Hepatocyte (in vitro differentiated cells): Measurements from ENCODE around the gene POLR2E. TPM values are rescaled to one million over a fixed set of nuclear protein-coding genes. Genes with fewer than 3 reads are reported as not detected.
"Not testable (repeated sequence)": the region's sequence is repeated elsewhere in the genome, so short reads cannot be mapped to it uniquely, and the experiment has no call there.

Experiments used
- DNase-seq: peaks from one replicate; pipeline ENCODE4 v3.0.0-alpha.2; 2016; ENCODE audit warnings: low spot score
- H2AFZ ChIP-seq: fragments of 200-600 bp; sonication (generic); 2 replicates; pipeline ENCODE4 v1.6.0; 2016; ENCODE audit warnings: antibody characterized with exemption, mild to moderate bottlenecking
- H3K27ac ChIP-seq: fragments of 200-600 bp; sonication (generic); 2 replicates; pipeline ENCODE4 v1.5.1; 2016; ENCODE audit warnings: mild to moderate bottlenecking
- H3K27me3 ChIP-seq: fragments of 200-600 bp; sonication (generic); 2 replicates; pipeline ENCODE4 v1.6.1; 2016
- H3K36me3 ChIP-seq: fragments of 200-600 bp; sonication (generic); replicated peaks from 2 replicates; pipeline ENCODE4 v1.5.1; 2016; ENCODE audit warnings: low read depth; ENCODE audit not compliant: insufficient read depth
- H3K4me1 ChIP-seq: fragments of 200-600 bp; sonication (generic); 2 replicates; pipeline ENCODE4 v1.5.1; 2016; ENCODE audit warnings: mild to moderate bottlenecking, moderate library complexity; ENCODE audit not compliant: insufficient read depth
- H3K4me2 ChIP-seq: fragments of 200-600 bp; sonication (generic); 2 replicates; pipeline ENCODE4 v1.6.0; 2016
- H3K4me3 ChIP-seq: fragments of 200-600 bp; sonication (generic); 2 replicates; pipeline ENCODE4 v1.5.1; 2016; ENCODE audit warnings: mild to moderate bottlenecking
- H3K79me2 ChIP-seq: fragments of 200-600 bp; sonication (generic); 2 replicates; pipeline ENCODE4 v1.6.0; 2017; ENCODE audit warnings: mild to moderate bottlenecking
- H3K9me2 ChIP-seq: fragments of 200-600 bp; sonication (generic); replicated peaks from 2 replicates; pipeline ENCODE4 v1.6.0; 2017; ENCODE audit warnings: mild to moderate bottlenecking; ENCODE audit not compliant: insufficient read depth
- H3K9me3 ChIP-seq: fragments of 200-600 bp; sonication (generic); 2 replicates; pipeline ENCODE4 v1.5.1; 2016; ENCODE audit warnings: low read depth, mild to moderate bottlenecking
- H4K20me1 ChIP-seq: fragments of 200-600 bp; sonication (generic); 2 replicates; pipeline ENCODE4 v1.6.0; 2016; ENCODE audit warnings: mild to moderate bottlenecking; ENCODE audit not compliant: insufficient read depth, poor library complexity, severe bottlenecking
- EZH2 ChIP-seq: fragments of 200-600 bp; sonication (generic); IDR thresholded peaks from 2 replicates; pipeline ENCODE4 v1.6.1; 2016; ENCODE audit warnings: antibody characterized with exemption, mild to moderate bottlenecking, borderline replicate concordance
- EZH2phosphoT487 ChIP-seq: fragments of 200-600 bp; sonication (generic); IDR thresholded peaks from one replicate; pipeline ENCODE4 v1.6.1; 2018; ENCODE audit warnings: antibody characterized with exemption, mild to moderate bottlenecking, low read depth, moderate library complexity; ENCODE audit not compliant: unreplicated experiment, severe bottlenecking
- WGBS: methylation state at CpG from one replicate; pipeline ENCODE4 v1.1.6; 2016; ENCODE audit warnings: low lambda C conversion rate; ENCODE audit errors: missing lambda C conversion rate; 5-methylcytosine and 5-hydroxymethylcytosine counted together
- polyA plus RNA-seq: library from polyadenylated mRNA; unstranded; fragments of >200 nt; fragmentation: Nextera tagmentation; extraction: Ambion mirVana; gene quantifications from 2 replicates; pipeline ENCODE4 v1.2.1, GENCODE V29; 2016
- total RNA-seq: library from RNA; depleted of rRNA; stranded (reverse); fragments of >200 nt; gene quantifications from 2 replicates; pipeline ENCODE4 v1.2.3, GENCODE V29; 2014
- TF ChIP-seq, protein P1 (sequence below): fragments of 200-600 bp; sonication (generic); IDR thresholded peaks from 2 replicates; pipeline ENCODE4 v1.5.1; 2016; ENCODE audit warnings: antibody characterized with exemption, mild to moderate bottlenecking; ENCODE audit not compliant: poor library complexity

Gene POLR2E
- total and polyA plus RNA-seq, 2 experiments from 2014 or later: 126 to 328 TPM

DNA sequence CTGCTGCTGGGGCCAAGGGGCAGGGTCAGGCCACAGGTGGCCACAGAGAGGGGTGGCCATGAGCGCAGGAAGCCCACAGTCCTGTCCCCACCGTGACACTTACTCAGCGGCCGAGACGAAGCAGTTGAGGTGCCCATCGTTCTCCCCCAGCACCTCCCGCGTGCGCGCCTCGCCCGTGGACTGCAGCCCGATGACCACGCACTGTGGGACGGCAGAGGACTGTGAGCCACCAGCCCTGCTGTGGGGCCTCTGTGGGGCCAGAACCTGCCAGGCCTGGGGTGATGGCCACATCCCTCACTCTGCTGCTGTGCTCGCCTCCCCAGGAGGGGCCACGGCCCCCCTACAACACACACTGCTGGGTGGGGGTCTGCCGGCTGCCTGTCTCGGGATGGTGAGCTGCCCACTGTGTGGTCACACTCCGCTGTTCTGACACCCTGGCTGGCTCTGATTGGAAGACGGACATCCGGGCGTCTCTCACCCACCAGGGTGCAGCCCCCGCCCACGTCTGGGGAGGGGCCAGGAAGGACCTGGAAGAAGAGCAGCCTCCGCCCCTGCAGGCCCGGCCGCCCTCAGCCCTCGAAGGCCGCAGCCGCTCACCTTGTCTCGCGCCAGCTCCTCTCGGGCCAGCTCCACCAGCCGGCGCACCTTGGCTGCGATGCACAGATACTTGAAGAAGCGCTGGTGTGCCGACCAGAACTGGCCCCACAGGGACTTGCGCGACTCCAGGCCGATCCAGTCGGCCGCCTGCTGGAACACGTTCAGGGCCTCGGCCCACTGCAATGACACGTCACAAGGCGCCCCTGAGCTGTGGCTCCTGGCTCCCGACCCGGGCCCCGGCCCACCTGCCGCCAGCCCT is 21.8 kb upstream of the POLR2E start:
- Histone ChIP-seq H3K4me3 (no peak overlapping the region), H3K27me3 (no peaks in the 10 kb centered on the region), H3K27ac (no peak overlapping the region), H3K4me2 (no peak overlapping the region), H2AFZ (no peak overlapping the region), H3K4me1 (peaks cover 4% of the 10 kb centered on the region), H4K20me1 (no peaks in the 10 kb centered on the region), H3K79me2 (no peaks in the 10 kb centered on the region), H3K9me2 (no peaks in the 10 kb centered on the region), H3K36me3 (no peaks in the 10 kb centered on the region), H3K9me3 (no peaks in the 10 kb centered on the region)
- no peak for DNase-seq
- 97% methylated on average over 42 of the region's 52 CpGs for WGBS
- no peak for TF ChIP-seq EZH2phosphoT487
- TF ChIP-seq, protein P1, sequence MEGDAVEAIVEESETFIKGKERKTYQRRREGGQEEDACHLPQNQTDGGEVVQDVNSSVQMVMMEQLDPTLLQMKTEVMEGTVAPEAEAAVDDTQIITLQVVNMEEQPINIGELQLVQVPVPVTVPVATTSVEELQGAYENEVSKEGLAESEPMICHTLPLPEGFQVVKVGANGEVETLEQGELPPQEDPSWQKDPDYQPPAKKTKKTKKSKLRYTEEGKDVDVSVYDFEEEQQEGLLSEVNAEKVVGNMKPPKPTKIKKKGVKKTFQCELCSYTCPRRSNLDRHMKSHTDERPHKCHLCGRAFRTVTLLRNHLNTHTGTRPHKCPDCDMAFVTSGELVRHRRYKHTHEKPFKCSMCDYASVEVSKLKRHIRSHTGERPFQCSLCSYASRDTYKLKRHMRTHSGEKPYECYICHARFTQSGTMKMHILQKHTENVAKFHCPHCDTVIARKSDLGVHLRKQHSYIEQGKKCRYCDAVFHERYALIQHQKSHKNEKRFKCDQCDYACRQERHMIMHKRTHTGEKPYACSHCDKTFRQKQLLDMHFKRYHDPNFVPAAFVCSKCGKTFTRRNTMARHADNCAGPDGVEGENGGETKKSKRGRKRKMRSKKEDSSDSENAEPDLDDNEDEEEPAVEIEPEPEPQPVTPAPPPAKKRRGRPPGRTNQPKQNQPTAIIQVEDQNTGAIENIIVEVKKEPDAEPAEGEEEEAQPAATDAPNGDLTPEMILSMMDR: no peak
- no peak for TF ChIP-seq EZH2

DNA sequence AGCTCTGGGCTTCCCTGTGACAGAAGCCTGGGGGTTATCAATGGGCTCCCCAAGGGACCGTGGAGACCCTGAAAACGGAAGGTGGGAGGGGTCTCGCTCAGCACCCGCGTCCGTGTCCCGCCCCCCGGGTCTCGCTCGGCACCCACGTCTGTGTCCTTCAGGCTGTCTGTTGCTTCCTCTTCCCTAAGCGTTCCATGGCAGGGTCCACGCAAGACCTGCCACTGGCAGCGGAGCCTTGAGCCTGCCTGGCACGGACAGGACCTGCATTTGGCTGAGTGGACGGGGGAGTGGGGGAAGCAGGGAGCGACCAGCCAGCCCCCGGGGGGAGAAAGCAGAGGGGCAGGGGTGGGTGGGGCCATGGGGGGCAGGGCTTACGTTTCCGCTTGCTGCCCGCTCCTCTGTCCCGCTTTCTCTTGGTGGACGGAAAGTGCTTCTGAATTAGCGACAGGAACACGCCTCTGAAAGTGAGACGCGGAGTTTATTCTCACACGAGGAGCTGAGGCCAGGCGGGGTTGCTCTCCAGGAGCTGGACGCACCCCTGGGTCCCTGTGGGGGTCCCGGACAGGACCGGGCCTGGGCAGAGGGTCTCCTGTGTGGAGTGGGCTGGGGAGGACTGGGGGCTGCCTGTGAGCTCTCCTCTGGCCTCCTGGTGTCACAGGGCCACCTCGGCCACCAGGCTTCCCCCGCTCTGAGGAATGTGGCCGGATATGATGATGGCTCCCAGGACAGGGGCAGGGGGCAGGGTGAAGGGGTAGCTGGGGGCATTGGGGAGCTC is 20.7 kb upstream of the POLR2E start:
- Histone ChIP-seq H2AFZ (no peak overlapping the region), H3K4me1 (peaks cover 4% of the 10 kb centered on the region), H3K27me3 (no peaks in the 10 kb centered on the region), H3K9me3 (no peaks in the 10 kb centered on the region), H3K79me2 (no peaks in the 10 kb centered on the region), H3K4me3 (no peak overlapping the region), H3K4me2 (no peak overlapping the region), H3K9me2 (no peaks in the 10 kb centered on the region), H3K27ac (no peak overlapping the region), H3K36me3 (no peaks in the 10 kb centered on the region), H4K20me1 (no peaks in the 10 kb centered on the region)
- WGBS: 93% methylated on average over 26 of the region's 35 CpGs
- TF ChIP-seq EZH2: no peak
- TF ChIP-seq EZH2phosphoT487: no peak
- TF ChIP-seq, protein P1: no peak
- DNase-seq: no peak

DNA sequence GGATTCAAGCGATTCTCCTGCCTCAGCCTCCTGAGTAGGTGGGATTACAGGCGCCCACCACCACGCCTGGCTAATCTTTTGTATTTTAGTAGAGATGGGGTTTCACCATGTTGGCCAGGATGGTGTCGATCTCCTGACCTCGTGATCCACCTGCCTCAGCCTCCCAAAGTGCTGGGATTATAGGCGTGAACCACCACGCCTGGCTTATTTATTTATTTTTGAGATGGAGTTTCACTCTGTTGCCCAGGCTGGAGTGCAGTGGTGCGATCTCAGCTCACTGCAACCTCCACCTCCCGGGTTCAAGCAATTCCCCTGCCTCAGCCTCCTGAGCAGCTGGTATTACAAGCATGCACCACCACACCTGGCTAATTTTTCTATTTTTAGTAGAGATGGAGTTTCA is 19.6 kb upstream of the POLR2E start:
- H3K9me3 ChIP-seq, H4K20me1 ChIP-seq, H3K36me3 ChIP-seq, H3K79me2 ChIP-seq, H3K9me2 ChIP-seq, H3K27ac ChIP-seq, H3K4me3 ChIP-seq, H3K27me3 ChIP-seq, DNase-seq, H3K4me1 ChIP-seq, H2AFZ ChIP-seq, H3K4me2 ChIP-seq: not testable (repeated sequence)
- 96% methylated on average over 9 of the region's 9 CpGs for WGBS

DNA sequence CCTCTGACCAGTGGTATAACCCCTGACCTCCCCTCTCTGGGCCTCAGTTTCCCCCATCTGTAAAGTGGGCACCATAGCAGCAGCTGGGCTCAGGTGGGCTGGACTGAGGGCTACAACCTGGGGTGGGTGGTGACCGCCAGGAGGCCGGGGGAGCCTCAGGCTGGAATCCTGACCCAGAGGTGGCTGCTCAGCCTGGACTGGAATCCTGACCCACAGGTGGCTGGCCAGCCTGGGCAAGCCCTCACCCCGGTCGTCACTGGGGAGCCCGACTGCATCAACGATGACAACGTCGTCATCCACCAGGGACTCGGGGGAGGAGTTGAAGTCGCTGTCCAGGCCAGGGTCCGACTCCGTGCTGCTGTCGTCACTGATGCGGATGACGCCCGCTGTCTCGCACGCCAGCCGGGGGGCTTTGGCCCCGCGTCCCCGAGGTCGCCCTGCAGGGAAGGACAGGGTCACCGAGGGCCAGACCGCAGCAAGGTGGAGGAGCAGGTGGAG is 18.9 kb upstream of the POLR2E start:
- no peaks in the 10 kb centered on the region for H3K36me3 ChIP-seq
- peaks cover 4% of the 10 kb centered on the region for H3K4me1 ChIP-seq
- H3K4me3 ChIP-seq: no peak overlapping the region
- no peaks in the 10 kb centered on the region for H3K9me3 ChIP-seq
- DNase-seq: no peak
- H3K79me2 ChIP-seq: no peaks in the 10 kb centered on the region
- H2AFZ ChIP-seq: no peak overlapping the region
- no peaks in the 10 kb centered on the region for H4K20me1 ChIP-seq
- peak overlapping the region; percentile 71 for H3K4me2 ChIP-seq
- 95% methylated on average over 25 of the region's 25 CpGs for whole genome bisulfite sequencing
- TF ChIP-seq, protein P1: no peak
- TF ChIP-seq EZH2phosphoT487 (no peak), EZH2 (no peak)
- H3K27me3 ChIP-seq: no peaks in the 10 kb centered on the region
- no peaks in the 10 kb centered on the region for H3K9me2 ChIP-seq
- peak overlapping the region; percentile 82 for H3K27ac ChIP-seq
